Calu3 (cell line): ENCODE results near the gene PSMD13. TPM values are rescaled to one million over a fixed set of nuclear protein-coding genes. Genes with fewer than 3 reads are reported as not detected.

Experiments
- BruUV-seq: library from RNA; stranded (reverse); fragments of 400-500 nt; replicated peaks from 2 replicates; lab custom pipeline; 2021; lab: Mats Ljungman, UMichigan
- CTCF ChIA-PET: fragments of 300-600 bp; sonication (Branson Sonifier 250); formaldehyde crosslinking; loops from one replicate; lab custom pipeline; 2022; ENCODE audit warnings: antibody characterized with exemption; lab: Charles Lee
- DNase-seq: peaks from one replicate; pipeline ENCODE4 v3.0.0; 2022
- H3K27ac Mint-ChIP-seq: one replicate; pipeline ENCODE4 v1.8.0; 2022; ENCODE audit warnings: mixed read lengths; ENCODE audit not compliant: unreplicated experiment
- H3K27me3 Mint-ChIP-seq: one replicate; pipeline ENCODE4 v1.8.0; 2022; ENCODE audit warnings: mixed read lengths; ENCODE audit not compliant: unreplicated experiment
- H3K36me3 Mint-ChIP-seq: one replicate; pipeline ENCODE4 v1.8.0; 2022; ENCODE audit warnings: mild to moderate bottlenecking, moderate library complexity, mixed read lengths; ENCODE audit not compliant: insufficient read depth, unreplicated experiment
- H3K4me1 Mint-ChIP-seq: one replicate; pipeline ENCODE4 v1.8.0; 2022; ENCODE audit warnings: mild to moderate bottlenecking, low read depth, mixed read lengths; ENCODE audit not compliant: unreplicated experiment
- H3K4me3 Mint-ChIP-seq: one replicate; pipeline ENCODE4 v1.8.0; 2022; ENCODE audit warnings: mild to moderate bottlenecking, low read depth, moderate library complexity, mixed read lengths; ENCODE audit not compliant: unreplicated experiment
- H3K9me3 Mint-ChIP-seq: one replicate; pipeline ENCODE4 v1.8.0; 2022; ENCODE audit warnings: low read depth, mixed read lengths; ENCODE audit not compliant: unreplicated experiment
- intact Hi-C: fragments of 100-400 bp; cut with micrococcal nuclease; formaldehyde crosslinking; loops from one replicate; pipeline ENCODE4 v1.10.0; 2022; ENCODE audit not compliant: unreplicated experiment
- total RNA-seq: library from RNA; stranded (reverse); gene quantifications from 2 replicates; pipeline ENCODE4 v1.2.3, GENCODE V29; 2022
- TF ChIP-seq, protein P1 (sequence below): fragments of 200-600 bp; IDR thresholded peaks from one replicate; pipeline ENCODE4 v1.8.0; 2022; ENCODE audit warnings: antibody characterized with exemption; ENCODE audit not compliant: unreplicated experiment

PSMD13 gene
- total RNA-seq, 1 experiment from 2014 or later = 172 TPM

DNA sequence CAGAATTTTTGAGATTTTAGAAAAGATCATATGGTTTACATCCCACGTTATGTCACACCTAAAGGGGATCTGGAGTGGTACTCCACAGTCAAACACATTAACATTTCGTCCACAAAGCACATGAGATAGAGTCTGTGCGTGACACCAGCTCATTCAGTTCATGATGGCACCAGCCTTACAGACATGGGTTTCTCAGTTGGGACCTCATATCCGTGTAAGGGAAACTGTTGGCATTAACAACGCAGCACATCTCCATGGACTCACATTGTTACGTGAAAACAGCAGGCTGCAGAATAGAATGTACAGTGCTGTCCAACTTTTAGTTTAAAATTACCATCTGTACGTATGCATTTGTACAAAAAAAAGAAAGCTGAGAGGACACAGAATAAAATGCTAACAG is 15.2 kb upstream of the PSMD13 start:
- no TSS peak for BruUV-seq
- no peaks in the 10 kb centered on the region for H3K27me3 Mint-ChIP-seq
- H3K4me1 Mint-ChIP-seq = no peaks in the 10 kb centered on the region
- no peak overlapping the region for H3K4me3 Mint-ChIP-seq
- CTCF ChIA-PET = no interaction called here
- no peaks in the 10 kb centered on the region for H3K9me3 Mint-ChIP-seq
- H3K36me3 Mint-ChIP-seq = peaks cover 6% of the 10 kb centered on the region
- intact Hi-C loops = no loop called here
- DNase-seq = no peak
- H3K27ac Mint-ChIP-seq = no peak overlapping the region
- TF ChIP-seq, protein P1, sequence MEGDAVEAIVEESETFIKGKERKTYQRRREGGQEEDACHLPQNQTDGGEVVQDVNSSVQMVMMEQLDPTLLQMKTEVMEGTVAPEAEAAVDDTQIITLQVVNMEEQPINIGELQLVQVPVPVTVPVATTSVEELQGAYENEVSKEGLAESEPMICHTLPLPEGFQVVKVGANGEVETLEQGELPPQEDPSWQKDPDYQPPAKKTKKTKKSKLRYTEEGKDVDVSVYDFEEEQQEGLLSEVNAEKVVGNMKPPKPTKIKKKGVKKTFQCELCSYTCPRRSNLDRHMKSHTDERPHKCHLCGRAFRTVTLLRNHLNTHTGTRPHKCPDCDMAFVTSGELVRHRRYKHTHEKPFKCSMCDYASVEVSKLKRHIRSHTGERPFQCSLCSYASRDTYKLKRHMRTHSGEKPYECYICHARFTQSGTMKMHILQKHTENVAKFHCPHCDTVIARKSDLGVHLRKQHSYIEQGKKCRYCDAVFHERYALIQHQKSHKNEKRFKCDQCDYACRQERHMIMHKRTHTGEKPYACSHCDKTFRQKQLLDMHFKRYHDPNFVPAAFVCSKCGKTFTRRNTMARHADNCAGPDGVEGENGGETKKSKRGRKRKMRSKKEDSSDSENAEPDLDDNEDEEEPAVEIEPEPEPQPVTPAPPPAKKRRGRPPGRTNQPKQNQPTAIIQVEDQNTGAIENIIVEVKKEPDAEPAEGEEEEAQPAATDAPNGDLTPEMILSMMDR = no peak

- Mint-ChIP-seq H3K4me1 (no peaks in the 10 kb centered on the region), H3K27me3 (no peaks in the 10 kb centered on the region), H3K9me3 (no peaks in the 10 kb centered on the region), H3K4me3 (no peak overlapping the region), H3K27ac (no peak overlapping the region), H3K36me3 (peaks cover 5% of the 10 kb centered on the region)
- BruUV-seq = no TSS peak
- CTCF ChIA-PET = no interaction called here
- no peak for DNase-seq
- TF ChIP-seq, protein P1 = no peak
- intact Hi-C loops = no loop called here
These were observed 14.6 kb upstream of the PSMD13 start for GRCh38 chr11:221998-222789.

GRCh38 chr11:223026-223789 is 13.6 kb upstream of the PSMD13 start:
- Mint-ChIP-seq H3K9me3 (no peaks in the 10 kb centered on the region), H3K4me3 (no peak overlapping the region), H3K36me3 (peaks cover 5% of the 10 kb centered on the region), H3K27me3 (no peaks in the 10 kb centered on the region), H3K4me1 (no peaks in the 10 kb centered on the region), H3K27ac (no peak overlapping the region)
- TF ChIP-seq, protein P1 = no peak
- CTCF ChIA-PET = no interaction called here
- DNase-seq = no peak
- intact Hi-C loops = no loop called here
- no TSS peak for BruUV-seq

- H3K9me3 Mint-ChIP-seq = no peaks in the 10 kb centered on the region
- H3K27me3 Mint-ChIP-seq = no peaks in the 10 kb centered on the region
- H3K27ac Mint-ChIP-seq = no peak overlapping the region
- no peaks in the 10 kb centered on the region for H3K4me1 Mint-ChIP-seq
- no peak overlapping the region for H3K4me3 Mint-ChIP-seq
- intact Hi-C loops = no loop called here
- CTCF ChIA-PET = no interaction called here
- DNase-seq = no peak
- BruUV-seq = no TSS peak
- TF ChIP-seq, protein P1 = no peak
- peaks cover 5% of the 10 kb centered on the region for H3K36me3 Mint-ChIP-seq
These were observed 12.9 kb upstream of the PSMD13 start for GRCh38 chr11:223884-224283.
